ENCODE measurements around the gene MRPS14.

Gene MRPS14

DNA sequence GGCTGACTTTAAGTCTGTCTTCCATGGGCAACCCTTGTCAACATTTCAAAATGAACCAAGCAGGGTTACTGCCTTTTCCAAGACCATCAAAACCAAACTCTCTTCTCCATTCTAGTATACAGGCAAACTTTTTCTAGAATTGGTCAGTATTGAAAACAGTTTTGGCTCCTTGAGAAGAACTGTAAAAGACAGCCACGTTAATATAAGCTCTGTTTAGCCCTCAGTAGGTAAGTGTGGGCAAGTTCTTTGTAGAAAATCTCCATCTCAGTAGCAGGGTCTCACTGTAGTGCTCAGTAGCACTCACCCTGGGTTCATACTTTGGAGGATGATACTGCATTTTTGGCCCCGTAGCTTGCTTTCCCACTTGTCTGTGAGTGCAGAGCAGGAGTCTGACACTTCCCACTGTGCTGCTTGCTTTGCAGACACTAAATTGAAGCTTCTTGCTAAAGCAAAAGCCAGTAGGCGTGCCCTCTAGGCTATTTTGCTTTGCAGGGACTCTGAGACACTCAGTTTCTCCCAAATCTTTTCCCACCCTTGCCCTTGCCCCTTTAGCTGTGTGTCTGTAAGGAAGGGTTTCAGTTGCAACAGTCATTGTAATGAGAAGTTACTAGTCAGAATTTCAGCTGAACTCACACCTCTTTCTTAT, 57.7 kb downstream of the MRPS14 start:
- Histone ChIP-seq H3K4me3 (ENCODE audit: low read length in 2 of 2) (peak overlapping the region; percentile 1 to 17), H3K9me3 (ENCODE audit: control insufficient read depth in 2 of 2, low read length in 2 of 2) (no peaks in the 10 kb centered on the region), H3K27me3 (ENCODE audit: control insufficient read depth in 1 of 2, insufficient read depth in 2 of 2, low read length in 2 of 2) (no peaks in the 10 kb centered on the region), H3K9ac (ENCODE audit: low read length in 2 of 2) (peak overlapping the region; percentile 2 to 22), H3K36me3 (ENCODE audit: control insufficient read depth in 2 of 2, insufficient read depth in 2 of 2, low read length in 2 of 2) (no peaks in the 10 kb centered on the region), H3K27ac (ENCODE audit: low read length) (peak overlapping the region; percentile 33), H3K4me1 (ENCODE audit: control insufficient read depth, insufficient read depth, low read length) (peaks cover 6% of the 10 kb centered on the region)

DNA sequence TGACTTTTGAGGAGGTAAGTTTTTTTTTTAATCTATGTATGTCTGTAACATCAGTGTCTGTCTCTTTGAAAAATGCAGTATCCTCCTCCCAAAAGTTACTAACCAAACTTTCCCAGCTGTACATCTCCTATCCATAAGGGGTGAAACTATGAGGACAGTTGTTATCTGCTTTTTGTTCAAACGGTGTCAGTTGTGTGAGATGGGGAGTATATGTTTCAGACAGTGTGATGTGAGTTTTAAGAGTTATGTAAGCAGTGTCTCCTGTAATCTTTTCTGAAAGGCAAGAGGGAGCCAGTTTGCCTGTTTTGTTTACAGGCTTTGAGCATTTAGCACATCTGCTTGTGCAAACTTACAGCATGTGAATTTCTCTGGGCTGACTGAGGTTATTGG, 58.3 kb downstream of the MRPS14 start:
- Histone ChIP-seq H3K4me3 (ENCODE audit: low read length in 2 of 2) (peak overlapping the region; percentile 1 to 17), H3K36me3 (ENCODE audit: control insufficient read depth in 2 of 2, insufficient read depth in 2 of 2, low read length in 2 of 2) (no peaks in the 10 kb centered on the region), H3K9me3 (ENCODE audit: control insufficient read depth in 2 of 2, low read length in 2 of 2) (no peaks in the 10 kb centered on the region), H3K4me1 (ENCODE audit: control insufficient read depth, insufficient read depth, low read length) (peaks cover 6% of the 10 kb centered on the region), H3K27ac (ENCODE audit: low read length) (peak overlapping the region; percentile 33), H3K27me3 (ENCODE audit: control insufficient read depth in 1 of 2, insufficient read depth in 2 of 2, low read length in 2 of 2) (no peaks in the 10 kb centered on the region), H3K9ac (ENCODE audit: low read length in 2 of 2) (no peak overlapping the region)

DNA sequence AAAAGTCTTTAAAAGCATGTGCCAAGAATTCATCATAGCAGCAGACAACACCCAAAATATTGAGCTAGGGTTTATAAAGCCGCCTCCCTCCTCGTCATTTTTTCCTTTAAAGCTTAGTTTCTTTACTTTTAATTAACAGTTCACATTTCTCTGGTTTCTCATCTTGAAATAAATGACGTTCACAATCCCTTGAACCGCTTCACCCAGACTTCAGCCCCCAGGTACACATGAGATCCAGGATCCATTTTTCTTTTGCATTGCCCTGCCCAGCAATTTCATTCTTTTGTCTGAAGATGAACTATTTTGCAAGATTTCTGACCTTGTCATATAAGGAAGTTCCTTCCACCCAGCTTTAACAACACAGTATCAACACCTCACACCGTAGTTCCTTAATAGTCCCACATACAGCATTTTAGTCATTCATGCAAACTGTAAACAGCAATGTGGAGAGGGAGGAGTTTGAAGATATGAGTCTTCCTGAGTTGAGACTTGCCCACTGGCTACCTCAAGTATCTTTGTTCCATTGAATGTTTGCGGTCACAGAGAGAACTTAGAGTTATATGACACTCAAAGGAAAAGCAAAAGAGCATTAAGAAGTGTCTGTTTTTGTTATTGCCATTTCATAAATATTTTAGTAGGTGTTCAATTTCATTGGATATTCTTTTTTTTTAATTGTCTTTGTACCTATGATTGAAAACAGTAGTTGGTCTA, 58.8 kb downstream of the MRPS14 start:
- no peaks in the 10 kb centered on the region for H3K27me3 ChIP-seq (ENCODE audit: control insufficient read depth in 1 of 2, insufficient read depth in 2 of 2, low read length in 2 of 2)
- H3K4me3 ChIP-seq (ENCODE audit: low read length in 2 of 2) = no peak overlapping the region
- H3K27ac ChIP-seq (ENCODE audit: low read length) = peak overlapping the region; percentile 33
- H3K4me1 ChIP-seq (ENCODE audit: control insufficient read depth, insufficient read depth, low read length) = peaks cover 6% of the 10 kb centered on the region
- no peak overlapping the region for H3K9ac ChIP-seq (ENCODE audit: low read length in 2 of 2)
- H3K9me3 ChIP-seq (ENCODE audit: control insufficient read depth in 2 of 2, low read length in 2 of 2) = no peaks in the 10 kb centered on the region
- H3K36me3 ChIP-seq (ENCODE audit: control insufficient read depth in 2 of 2, insufficient read depth in 2 of 2, low read length in 2 of 2) = no peaks in the 10 kb centered on the region

DNA sequence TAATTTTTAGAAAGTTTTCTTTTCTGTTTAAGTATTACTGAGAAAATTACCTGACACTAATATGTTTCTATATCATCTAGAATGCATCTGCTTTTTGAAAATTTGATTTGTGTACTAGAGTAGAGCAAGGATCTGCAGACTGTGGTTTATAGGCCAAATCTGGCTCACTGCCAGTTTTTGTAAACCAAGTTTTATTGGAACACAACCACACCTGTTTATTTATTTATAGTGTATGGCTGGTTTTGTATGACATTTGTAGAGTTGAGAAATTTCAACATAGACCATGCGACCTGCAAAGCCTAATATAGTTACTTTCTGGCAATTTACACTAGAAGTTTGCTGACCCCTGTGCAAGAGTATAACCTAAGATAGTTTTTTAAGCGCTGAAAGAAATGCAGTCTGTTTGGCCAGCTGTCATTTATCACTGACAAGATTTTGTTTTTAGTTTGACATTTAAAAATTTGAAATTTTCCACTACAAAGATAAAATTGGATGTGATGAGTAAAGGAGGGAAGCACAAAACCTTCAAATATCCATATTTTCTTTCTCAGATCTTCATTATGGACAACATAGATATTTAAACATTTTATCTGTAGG, 59.6 kb downstream of the MRPS14 start:
- no peaks in the 10 kb centered on the region for H3K36me3 ChIP-seq (ENCODE audit: control insufficient read depth in 2 of 2, insufficient read depth in 2 of 2, low read length in 2 of 2)
- H3K4me1 ChIP-seq (ENCODE audit: control insufficient read depth, insufficient read depth, low read length) = peaks cover 6% of the 10 kb centered on the region
- H3K9me3 ChIP-seq (ENCODE audit: control insufficient read depth in 2 of 2, low read length in 2 of 2) = no peaks in the 10 kb centered on the region
- H3K27me3 ChIP-seq (ENCODE audit: control insufficient read depth in 1 of 2, insufficient read depth in 2 of 2, low read length in 2 of 2) = no peaks in the 10 kb centered on the region
- no peak overlapping the region for H3K9ac ChIP-seq (ENCODE audit: low read length in 2 of 2)
- H3K27ac ChIP-seq (ENCODE audit: low read length) = no peak overlapping the region
- H3K4me3 ChIP-seq (ENCODE audit: low read length in 2 of 2) = no peak overlapping the region

Measured in stomach smooth muscle (tissue), 2 donors.